Measurements from ENCODE around the gene INTS1. TPM values are rescaled to one million over a fixed set of nuclear protein-coding genes. Genes with fewer than 3 reads are reported as not detected.
A peak's percentile ranks its signal among the peaks of the same experiment; 100 is the strongest.

Gene INTS1
- total RNA-seq, 1 donor = 53.1 TPM

DNA sequence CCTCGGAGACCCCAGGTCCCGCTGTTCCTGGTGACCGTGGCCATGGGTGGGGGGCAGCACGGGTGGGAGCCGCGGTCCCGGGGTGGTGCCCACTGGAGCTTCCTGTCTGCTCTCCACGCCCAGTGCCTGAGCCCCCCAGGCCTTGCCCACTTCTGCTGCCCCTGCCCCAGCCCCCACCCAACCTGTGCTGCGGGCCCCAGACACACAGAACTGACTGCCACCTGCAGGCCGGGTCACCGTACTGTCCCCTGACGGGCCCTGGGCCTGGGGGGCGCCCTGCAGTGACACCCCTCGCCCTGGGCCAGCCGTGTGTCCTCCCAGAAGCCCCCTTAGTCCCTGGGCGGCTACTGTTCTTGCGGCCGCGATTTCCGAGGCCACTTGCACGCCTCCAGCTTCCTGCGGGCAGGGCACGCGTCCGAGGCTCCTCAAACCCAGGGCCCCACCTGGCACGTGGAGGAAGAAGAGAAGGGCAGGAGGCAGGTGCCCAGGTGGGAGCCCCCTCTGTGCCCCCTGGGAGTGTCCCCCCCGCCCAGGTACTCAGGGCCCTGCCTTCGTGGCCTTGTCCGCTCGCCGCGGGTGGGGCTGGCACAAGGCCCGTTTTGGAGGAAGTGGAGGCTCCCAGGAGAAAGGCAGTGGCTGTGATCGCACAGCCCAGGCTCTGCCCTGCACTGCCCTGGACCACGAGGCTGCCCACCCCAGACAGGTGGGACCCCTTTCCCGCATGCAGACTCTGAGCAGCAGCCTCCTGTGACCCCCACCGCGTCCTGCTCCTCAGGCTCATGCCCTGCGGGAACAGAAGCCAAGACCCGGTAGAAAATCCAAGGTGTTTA, 41.4 kb upstream of the INTS1 start:
- no peak overlapping the region for H3K4me3 ChIP-seq (ENCODE audit: low read depth, low read length)
- TF ChIP-seq, protein P1, sequence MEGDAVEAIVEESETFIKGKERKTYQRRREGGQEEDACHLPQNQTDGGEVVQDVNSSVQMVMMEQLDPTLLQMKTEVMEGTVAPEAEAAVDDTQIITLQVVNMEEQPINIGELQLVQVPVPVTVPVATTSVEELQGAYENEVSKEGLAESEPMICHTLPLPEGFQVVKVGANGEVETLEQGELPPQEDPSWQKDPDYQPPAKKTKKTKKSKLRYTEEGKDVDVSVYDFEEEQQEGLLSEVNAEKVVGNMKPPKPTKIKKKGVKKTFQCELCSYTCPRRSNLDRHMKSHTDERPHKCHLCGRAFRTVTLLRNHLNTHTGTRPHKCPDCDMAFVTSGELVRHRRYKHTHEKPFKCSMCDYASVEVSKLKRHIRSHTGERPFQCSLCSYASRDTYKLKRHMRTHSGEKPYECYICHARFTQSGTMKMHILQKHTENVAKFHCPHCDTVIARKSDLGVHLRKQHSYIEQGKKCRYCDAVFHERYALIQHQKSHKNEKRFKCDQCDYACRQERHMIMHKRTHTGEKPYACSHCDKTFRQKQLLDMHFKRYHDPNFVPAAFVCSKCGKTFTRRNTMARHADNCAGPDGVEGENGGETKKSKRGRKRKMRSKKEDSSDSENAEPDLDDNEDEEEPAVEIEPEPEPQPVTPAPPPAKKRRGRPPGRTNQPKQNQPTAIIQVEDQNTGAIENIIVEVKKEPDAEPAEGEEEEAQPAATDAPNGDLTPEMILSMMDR (IDR thresholded peaks at IDR 0.05; ENCODE audit: insufficient read depth, low read length) = no peak
- no peak for DNase-seq (ENCODE audit: low read depth)

DNA sequence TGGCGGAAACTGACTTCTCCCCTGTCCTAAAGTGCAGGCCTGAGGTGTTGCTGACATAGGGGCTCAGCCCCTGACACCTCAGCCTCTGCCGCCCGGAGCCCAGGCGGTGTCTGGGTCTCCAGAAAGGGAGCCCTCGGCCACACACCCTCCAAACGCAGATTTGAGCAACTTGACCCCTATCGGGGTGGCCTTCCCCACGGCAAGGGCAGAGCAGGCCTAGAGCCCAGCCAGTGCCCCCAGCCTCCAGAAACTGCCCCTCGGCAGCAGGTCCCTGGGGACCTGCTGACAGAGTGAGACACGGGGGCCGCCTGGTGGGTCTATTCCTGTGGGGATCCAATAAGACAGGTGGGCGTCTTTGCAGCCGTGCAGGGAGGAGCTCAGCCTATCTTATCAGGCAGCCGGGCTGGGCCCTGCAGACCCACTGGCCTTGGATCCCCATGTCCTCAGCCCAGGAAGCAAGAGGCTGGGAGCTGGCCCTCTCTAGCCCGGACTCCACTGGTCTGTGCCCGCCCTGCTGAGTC, 40.8 kb upstream of the INTS1 start:
- TF ChIP-seq, protein P1 (IDR thresholded peaks at IDR 0.05; ENCODE audit: insufficient read depth, low read length) = no peak
- DNase-seq (ENCODE audit: low read depth) = no peak
- H3K4me3 ChIP-seq (ENCODE audit: low read depth, low read length) = no peak overlapping the region

DNA sequence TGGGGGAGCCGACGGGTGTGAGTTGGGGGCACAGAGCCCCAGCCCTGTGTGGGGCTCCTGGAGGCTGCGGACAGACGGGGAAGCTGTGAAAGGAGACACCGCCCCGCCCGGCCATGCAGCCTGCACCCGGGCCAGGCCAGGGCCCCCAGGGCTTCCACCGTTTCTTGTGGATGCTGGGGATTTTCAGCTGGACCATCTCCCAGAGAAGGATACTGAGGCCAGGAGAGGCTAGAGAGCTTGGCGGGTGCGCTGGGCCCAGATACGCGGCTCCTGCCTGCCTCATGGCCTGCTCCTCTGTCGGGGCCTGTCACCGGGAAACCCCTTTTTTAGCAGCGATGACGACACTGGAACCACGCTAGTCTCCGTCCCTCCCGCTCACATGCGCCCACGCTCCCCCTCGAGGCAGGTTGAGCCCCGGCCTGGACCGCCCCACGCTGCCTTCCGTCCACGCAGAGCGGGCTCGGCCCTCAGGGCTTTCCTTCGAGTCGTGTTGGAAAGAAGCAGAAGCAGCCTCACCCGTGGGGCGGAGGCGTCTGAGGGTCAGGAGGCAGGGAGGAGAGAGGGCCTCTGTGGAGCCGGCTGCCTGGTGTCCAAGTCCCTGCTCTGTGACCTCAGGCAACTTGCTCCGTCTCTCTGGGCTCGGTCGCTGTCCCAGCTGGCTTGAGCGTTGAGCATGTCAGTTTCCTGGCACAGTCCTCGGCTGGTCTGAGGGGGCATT, 40.1 kb upstream of the INTS1 start:
- DNase-seq (ENCODE audit: low read depth) = peak; percentile 25
- no peak overlapping the region for H3K4me3 ChIP-seq (ENCODE audit: low read depth, low read length)
- TF ChIP-seq, protein P1 (IDR thresholded peaks at IDR 0.05; ENCODE audit: insufficient read depth, low read length) = no peak

DNA sequence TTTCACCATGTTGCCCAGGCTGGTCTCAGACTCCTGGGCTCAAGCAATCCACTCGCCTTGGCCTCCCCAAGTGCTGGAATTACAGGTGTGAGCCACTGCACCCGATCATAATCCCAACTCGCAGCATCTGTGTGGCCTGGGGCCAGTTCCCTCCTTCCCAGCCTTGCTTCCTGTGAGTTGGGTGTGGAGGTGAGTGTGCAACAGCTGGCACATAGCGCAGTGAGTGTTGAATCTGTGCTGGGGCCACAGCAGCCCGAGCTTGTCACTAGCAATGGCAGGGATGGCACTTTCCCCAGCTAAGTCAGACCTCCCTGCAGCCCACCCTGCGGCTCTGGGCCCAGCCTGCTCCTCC, 39.6 kb upstream of the INTS1 start:
- TF ChIP-seq, protein P1 (IDR thresholded peaks at IDR 0.05; ENCODE audit: insufficient read depth, low read length) = no peak
- no peak for DNase-seq (ENCODE audit: low read depth)
- H3K4me3 ChIP-seq (ENCODE audit: low read depth, low read length) = no peak overlapping the region

DNA sequence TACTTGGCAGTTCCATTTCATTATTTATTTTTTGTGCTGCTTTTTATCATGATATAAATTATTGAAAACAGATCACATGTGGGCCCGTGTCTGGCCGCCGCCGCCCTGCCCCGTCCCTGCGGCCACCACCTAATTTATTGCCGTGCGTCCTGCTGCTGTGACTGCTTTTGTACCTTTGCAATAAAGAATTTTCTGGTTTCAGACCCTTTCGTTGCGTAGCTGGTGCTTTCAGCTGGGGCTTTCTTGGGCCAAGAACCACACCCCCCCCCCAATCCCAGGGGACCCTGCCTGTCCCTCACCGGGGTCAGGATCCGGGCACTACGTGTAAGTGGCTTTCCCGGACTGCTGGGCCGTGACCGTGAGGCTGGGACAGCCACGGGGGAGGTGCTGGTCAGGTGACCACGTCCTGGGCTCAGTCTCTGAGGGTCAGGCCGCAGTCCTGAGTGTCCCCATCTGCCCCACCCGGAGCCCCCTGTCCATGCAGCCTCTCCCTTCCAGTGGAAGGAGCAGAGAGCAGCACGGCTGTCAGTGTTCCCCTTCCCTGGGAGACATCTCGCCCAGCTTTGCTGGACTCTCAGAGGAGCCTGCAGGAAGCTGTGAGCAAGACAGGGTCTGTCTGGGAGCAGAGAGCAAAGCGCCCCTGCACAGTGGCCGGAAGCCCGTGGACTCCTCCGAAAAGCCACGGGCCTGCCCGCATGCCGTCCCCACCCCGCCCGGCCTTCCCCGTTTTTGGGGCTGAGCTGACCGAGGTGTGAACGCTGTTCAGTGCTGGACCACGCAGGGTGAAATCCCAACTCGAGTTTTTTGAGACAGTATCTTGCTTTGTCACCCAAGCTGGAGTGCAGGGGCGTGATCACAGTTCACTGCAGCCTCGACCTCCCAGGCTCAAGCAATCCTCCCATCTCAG, 38.9 kb upstream of the INTS1 start:
- H3K4me3 ChIP-seq (ENCODE audit: low read depth, low read length) = no peak overlapping the region
- TF ChIP-seq, protein P1 (IDR thresholded peaks at IDR 0.05; ENCODE audit: insufficient read depth, low read length) = no peak
- no peak for DNase-seq (ENCODE audit: low read depth)

DNA sequence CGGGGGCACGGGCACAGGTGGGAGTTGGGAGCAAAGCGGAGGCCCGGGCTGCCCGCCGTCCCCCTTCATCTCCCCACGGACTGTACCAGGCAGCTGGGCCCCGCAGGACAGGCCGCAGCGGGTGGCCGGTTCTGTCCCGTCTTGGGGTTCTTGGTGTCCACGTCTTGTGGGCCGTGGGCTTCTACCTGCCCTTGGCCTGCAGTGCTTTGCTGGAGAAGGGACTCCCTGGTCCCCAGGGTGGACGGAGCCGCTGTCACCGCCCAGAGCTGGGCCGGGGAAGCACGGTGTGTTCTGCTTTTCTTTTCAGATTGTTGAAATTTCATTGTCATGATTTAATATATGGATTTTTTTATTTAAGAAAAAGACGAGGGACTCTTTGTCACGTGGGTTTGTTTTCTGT, 38.1 kb upstream of the INTS1 start:
- TF ChIP-seq, protein P1 (IDR thresholded peaks at IDR 0.05; ENCODE audit: insufficient read depth, low read length) = no peak
- no peak overlapping the region for H3K4me3 ChIP-seq (ENCODE audit: low read depth, low read length)
- no peak for DNase-seq (ENCODE audit: low read depth)
